HepG2 (cell line): Measurements from ENCODE around the gene MIF4GD. TPM values are rescaled to one million over a fixed set of nuclear protein-coding genes. Genes with fewer than 3 reads are reported as not detected.

ENCODE experiments used
- NR1H2 ChIP-seq: sonication (generic); formaldehyde crosslinking; IDR thresholded peaks from 2 replicates; pipeline ENCODE4 v1.8.1; 2022; ENCODE audit warnings: low read depth, missing genetic modification reagents, borderline replicate concordance
- POLR2G ChIP-seq: fragments of 200-400 bp; formaldehyde crosslinking; IDR thresholded peaks from 2 replicates; pipeline ENCODE4 v1.6.1; 2018; ENCODE audit warnings: mild to moderate bottlenecking, low read depth, low read length, moderate library complexity
- SIN3A ChIP-seq: IDR thresholded peaks from 2 replicates; pipeline ENCODE4 v1.6.1; 2011; ENCODE audit warnings: low read depth, mild to moderate bottlenecking, control low read depth, low read length, borderline replicate concordance
- TFDP1 ChIP-seq: IDR thresholded peaks from 2 replicates; pipeline ENCODE4 v1.6.1; 2016; ENCODE audit warnings: missing compliant biosample characterization, missing genetic modification reagents, borderline replicate concordance
- ZNF230 ChIP-seq: sonication (generic); formaldehyde crosslinking; IDR thresholded peaks from 2 replicates; pipeline ENCODE4 v1.4.0; 2020; ENCODE audit warnings: mild to moderate bottlenecking, missing genetic modification reagents
- ZNF253 ChIP-seq: sonication (generic); formaldehyde crosslinking; IDR thresholded peaks from 2 replicates; pipeline ENCODE4 v1.8.0; 2022; ENCODE audit warnings: mild to moderate bottlenecking, missing genetic modification reagents, borderline replicate concordance
- ZNF264 ChIP-seq: sonication (generic); formaldehyde crosslinking; IDR thresholded peaks from 2 replicates; pipeline ENCODE4 v1.4.0; 2020; ENCODE audit warnings: missing genetic modification reagents
- polyA plus RNA-seq, 8 experiments: library from polyadenylated mRNA; depleted of rRNA in 3 of 8; stranded (reverse) in 7 of 8; unstranded in 1 of 8; fragments of >200 nt; fragmentation: Illumina TruSeq in 4 of 8; extraction: Trizol in 4 of 8; gene quantifications; 2 replicates each; pipeline versions ENCODE4 v1.2.1 to v1.2.3, GENCODE V29; 2011 to 2016; ENCODE audit warnings: low read depth in 4 of 8, missing spikeins in 1 of 8, mixed read lengths in 1 of 8; ENCODE audit not compliant: insufficient read depth in 1 of 8
- total RNA-seq, 5 experiments: library from RNA; depleted of rRNA; stranded (reverse); fragments of >200 nt; fragmentation: Illumina TruSeq; extraction: Trizol; gene quantifications; 2 replicates each; pipeline ENCODE4 v1.2.3, GENCODE V29; 2016; ENCODE audit warnings: low read depth in 1 of 5
- TF ChIP-seq, protein P1 (sequence below): sonication (generic); formaldehyde crosslinking; IDR thresholded peaks from one replicate; pipeline ENCODE4 v1.5.1; 2020; ENCODE audit warnings: mild to moderate bottlenecking, missing genetic modification reagents; ENCODE audit errors: not compliant biosample characterization

Gene MIF4GD
- total and polyA plus RNA-seq, 2 of the 13 experiments (the other 11 are each of a cell fraction or from before 2014, with no cell fraction given) = 14.0 to 28.0 TPM

DNA sequence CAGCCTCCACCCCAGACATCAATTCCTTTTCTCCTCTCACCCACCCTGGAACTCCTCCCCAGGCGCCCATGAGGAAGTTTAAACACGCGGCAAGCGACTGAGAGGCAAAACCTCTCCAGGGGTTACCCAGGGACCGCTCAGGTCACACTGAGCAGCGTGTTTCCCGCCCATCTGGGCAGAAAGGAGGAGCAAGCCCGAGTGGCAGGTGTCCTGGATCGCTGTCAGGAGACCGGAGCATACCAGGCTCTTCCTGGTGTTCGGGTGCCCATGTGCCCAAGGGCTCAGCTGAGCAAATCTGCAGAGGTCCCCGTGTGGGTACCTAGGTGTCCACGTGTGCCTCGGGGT is 17.7 kb upstream of the MIF4GD start (continued):
- TF ChIP-seq, protein P1, sequence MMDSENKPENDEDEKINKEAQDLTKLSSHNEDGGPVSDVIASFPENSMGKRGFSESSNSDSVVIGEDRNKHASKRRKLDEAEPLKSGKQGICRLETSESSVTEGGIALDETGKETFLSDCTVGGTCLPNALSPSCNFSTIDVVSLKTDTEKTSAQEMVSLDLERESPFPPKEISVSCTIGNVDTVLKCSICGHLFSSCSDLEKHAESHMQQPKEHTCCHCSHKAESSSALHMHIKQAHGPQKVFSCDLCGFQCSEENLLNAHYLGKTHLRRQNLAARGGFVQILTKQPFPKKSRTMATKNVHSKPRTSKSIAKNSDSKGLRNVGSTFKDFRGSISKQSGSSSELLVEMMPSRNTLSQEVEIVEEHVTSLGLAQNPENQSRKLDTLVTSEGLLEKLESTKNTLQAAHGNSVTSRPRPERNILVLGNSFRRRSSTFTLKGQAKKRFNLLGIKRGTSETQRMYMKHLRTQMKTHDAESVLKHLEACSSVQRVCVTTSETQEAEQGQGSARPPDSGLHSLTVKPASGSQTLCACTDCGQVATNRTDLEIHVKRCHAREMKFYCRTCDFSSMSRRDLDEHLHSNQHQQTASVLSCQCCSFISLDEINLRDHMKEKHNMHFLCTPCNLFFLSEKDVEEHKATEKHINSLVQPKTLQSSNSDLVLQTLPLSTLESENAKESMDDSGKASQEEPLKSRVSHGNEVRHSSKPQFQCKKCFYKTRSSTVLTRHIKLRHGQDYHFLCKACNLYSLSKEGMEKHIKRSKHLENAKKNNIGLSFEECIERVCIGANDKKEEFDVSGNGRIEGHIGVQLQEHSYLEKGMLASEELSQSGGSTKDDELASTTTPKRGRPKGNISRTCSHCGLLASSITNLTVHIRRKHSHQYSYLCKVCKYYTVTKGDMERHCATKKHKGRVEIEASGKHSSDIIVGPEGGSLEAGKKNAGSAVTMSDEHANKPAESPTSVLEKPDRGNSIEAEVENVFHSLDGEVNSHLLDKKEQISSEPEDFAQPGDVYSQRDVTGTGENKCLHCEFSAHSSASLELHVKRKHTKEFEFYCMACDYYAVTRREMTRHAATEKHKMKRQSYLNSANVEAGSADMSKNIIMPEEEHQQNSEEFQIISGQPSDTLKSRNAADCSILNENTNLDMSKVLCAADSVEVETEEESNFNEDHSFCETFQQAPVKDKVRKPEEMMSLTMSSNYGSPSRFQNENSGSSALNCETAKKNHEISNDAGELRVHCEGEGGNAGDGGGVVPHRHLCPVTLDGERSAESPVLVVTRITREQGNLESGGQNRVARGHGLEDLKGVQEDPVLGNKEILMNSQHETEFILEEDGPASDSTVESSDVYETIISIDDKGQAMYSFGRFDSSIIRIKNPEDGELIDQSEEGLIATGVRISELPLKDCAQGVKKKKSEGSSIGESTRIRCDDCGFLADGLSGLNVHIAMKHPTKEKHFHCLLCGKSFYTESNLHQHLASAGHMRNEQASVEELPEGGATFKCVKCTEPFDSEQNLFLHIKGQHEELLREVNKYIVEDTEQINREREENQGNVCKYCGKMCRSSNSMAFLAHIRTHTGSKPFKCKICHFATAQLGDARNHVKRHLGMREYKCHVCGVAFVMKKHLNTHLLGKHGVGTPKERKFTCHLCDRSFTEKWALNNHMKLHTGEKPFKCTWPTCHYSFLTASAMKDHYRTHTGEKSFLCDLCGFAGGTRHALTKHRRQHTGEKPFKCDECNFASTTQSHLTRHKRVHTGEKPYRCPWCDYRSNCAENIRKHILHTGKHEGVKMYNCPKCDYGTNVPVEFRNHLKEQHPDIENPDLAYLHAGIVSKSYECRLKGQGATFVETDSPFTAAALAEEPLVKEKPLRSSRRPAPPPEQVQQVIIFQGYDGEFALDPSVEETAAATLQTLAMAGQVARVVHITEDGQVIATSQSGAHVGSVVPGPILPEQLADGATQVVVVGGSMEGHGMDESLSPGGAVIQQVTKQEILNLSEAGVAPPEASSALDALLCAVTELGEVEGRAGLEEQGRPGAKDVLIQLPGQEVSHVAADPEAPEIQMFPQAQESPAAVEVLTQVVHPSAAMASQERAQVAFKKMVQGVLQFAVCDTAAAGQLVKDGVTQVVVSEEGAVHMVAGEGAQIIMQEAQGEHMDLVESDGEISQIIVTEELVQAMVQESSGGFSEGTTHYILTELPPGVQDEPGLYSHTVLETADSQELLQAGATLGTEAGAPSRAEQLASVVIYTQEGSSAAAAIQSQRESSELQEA (CRISPR knock-in tag) = peak; percentile 81
- no peak for TF ChIP-seq POLR2G
- peak; percentile 59; the same call in 1 of the 2 replicates for TF ChIP-seq ZNF264
- 0 out of 2 replicates have a peak, but pooled peaks have one; percentile 46 for TF ChIP-seq NR1H2 (CRISPR knock-in tag)
- TF ChIP-seq ZNF230 = no peak
- TF ChIP-seq TFDP1 (CRISPR knock-in tag) = peak; percentile 82; the same call in 1 of the 2 replicates
- no peak for TF ChIP-seq ZNF253 (CRISPR knock-in tag)
- no peak for TF ChIP-seq SIN3A
